Measurements from ENCODE around the gene AFTPH. TPM values are rescaled to one million over a fixed set of nuclear protein-coding genes. Genes with fewer than 3 reads are reported as not detected.

Gene AFTPH
- total RNA-seq, 1 experiment from 2014 or later: 14.9 TPM

- H3K4me3 Mint-ChIP-seq: no peak overlapping the region
- CTCF ChIA-PET: interaction anchor here (1.8 to 3.0 kb wide), 3 partner anchors 17 to 174 kb away, joined by 6 to 14 read pairs (median 10); no protein-coding TSS in a partner anchor
Measured at GRCh38 chr2:64504774-64505720, 19.1 kb upstream of the AFTPH start.

DNA sequence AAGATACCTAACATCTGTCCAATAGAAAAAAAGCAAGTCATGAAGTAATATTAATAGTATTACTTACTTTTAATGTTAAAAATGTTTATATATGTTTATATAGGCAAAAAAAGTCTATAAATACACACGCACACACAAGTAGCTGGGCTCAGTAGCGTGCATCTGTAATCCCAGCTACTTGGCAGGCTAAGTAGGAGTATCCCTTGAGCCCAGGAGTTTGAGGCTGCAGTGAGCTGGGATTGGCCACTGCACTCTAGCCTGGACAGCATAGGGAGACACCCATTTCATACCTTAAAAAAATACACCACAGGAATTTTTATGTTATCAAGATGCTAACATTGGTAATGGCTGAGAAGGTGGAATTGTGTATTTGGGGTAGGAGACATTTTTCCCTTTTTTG, 17.4 kb upstream of the AFTPH start:
- no peak overlapping the region for H3K27ac Mint-ChIP-seq
- no peak overlapping the region for H3K4me3 Mint-ChIP-seq
- no peaks in the 10 kb centered on the region for H3K27me3 Mint-ChIP-seq (ENCODE audit: low read depth)
- POLR2A ChIA-PET: no interaction called here
- no peak for DNase-seq (ENCODE audit: low spot score)
- no peaks in the 10 kb centered on the region for H3K36me3 Mint-ChIP-seq
- peaks cover 14% of the 10 kb centered on the region for H3K9me3 Mint-ChIP-seq
- no peaks in the 10 kb centered on the region for H3K4me1 Mint-ChIP-seq
- CTCF ChIA-PET: interaction anchor here (3.0 kb wide), 1 partner anchor 176 kb away, joined by 10 read pairs; no protein-coding TSS in a partner anchor
- no peak for ATAC-seq
- TF ChIP-seq GTF2I (CRISPR knock-in tag; conservative IDR thresholded peaks at IDR 0.05) (no peak), FOXK1 (CRISPR knock-in tag; IDR thresholded peaks at IDR 0.05) (no peak), RORB (CRISPR knock-in tag; IDR thresholded peaks at IDR 0.05) (no peak), MLX (CRISPR knock-in tag; IDR thresholded peaks at IDR 0.05) (no peak), CTCF (IDR thresholded peaks at IDR 0.05) (no peak), ATF3 (CRISPR knock-in tag; conservative IDR thresholded peaks at IDR 0.05) (no peak), FOXJ3 (CRISPR knock-in tag; IDR thresholded peaks at IDR 0.05; ENCODE audit: borderline replicate concordance) (no peak), TEAD1 (CRISPR knock-in tag; IDR thresholded peaks at IDR 0.05) (no peak), FOXP1 (CRISPR knock-in tag; IDR thresholded peaks at IDR 0.05; ENCODE audit: borderline replicate concordance) (no peak), CREB1 (CRISPR knock-in tag; IDR thresholded peaks at IDR 0.05) (no peak), IRF2 (CRISPR knock-in tag; IDR thresholded peaks at IDR 0.05; ENCODE audit: borderline replicate concordance, low read depth) (no peak), TP53 (CRISPR knock-in tag; IDR thresholded peaks at IDR 0.05) (no peak), CDX4 (CRISPR knock-in tag; IDR thresholded peaks at IDR 0.05; ENCODE audit: borderline replicate concordance) (no peak), RELA (CRISPR knock-in tag; IDR thresholded peaks at IDR 0.05; ENCODE audit: borderline replicate concordance) (no peak)
- TF ChIP-seq, protein P1, sequence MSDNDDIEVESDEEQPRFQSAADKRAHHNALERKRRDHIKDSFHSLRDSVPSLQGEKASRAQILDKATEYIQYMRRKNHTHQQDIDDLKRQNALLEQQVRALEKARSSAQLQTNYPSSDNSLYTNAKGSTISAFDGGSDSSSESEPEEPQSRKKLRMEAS (CRISPR knock-in tag; IDR thresholded peaks at IDR 0.05): no peak
- TF ChIP-seq, protein P2, sequence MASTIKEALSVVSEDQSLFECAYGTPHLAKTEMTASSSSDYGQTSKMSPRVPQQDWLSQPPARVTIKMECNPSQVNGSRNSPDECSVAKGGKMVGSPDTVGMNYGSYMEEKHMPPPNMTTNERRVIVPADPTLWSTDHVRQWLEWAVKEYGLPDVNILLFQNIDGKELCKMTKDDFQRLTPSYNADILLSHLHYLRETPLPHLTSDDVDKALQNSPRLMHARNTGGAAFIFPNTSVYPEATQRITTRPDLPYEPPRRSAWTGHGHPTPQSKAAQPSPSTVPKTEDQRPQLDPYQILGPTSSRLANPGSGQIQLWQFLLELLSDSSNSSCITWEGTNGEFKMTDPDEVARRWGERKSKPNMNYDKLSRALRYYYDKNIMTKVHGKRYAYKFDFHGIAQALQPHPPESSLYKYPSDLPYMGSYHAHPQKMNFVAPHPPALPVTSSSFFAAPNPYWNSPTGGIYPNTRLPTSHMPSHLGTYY (CRISPR knock-in tag; IDR thresholded peaks at IDR 0.05): no peak
- TF ChIP-seq, protein P3, sequence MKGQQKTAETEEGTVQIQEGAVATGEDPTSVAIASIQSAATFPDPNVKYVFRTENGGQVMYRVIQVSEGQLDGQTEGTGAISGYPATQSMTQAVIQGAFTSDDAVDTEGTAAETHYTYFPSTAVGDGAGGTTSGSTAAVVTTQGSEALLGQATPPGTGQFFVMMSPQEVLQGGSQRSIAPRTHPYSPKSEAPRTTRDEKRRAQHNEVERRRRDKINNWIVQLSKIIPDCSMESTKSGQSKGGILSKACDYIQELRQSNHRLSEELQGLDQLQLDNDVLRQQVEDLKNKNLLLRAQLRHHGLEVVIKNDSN (CRISPR knock-in tag; IDR thresholded peaks at IDR 0.05): no peak
- TF ChIP-seq, protein P4, sequence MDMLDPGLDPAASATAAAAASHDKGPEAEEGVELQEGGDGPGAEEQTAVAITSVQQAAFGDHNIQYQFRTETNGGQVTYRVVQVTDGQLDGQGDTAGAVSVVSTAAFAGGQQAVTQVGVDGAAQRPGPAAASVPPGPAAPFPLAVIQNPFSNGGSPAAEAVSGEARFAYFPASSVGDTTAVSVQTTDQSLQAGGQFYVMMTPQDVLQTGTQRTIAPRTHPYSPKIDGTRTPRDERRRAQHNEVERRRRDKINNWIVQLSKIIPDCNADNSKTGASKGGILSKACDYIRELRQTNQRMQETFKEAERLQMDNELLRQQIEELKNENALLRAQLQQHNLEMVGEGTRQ (CRISPR knock-in tag; IDR thresholded peaks at IDR 0.05): no peak

More at GRCh38 chr2:64504774-64505720, 19.1 kb upstream of the AFTPH start:
- no peaks in the 10 kb centered on the region for H3K36me3 Mint-ChIP-seq
- no peaks in the 10 kb centered on the region for H3K27me3 Mint-ChIP-seq (ENCODE audit: low read depth)
- peaks cover 14% of the 10 kb centered on the region for H3K9me3 Mint-ChIP-seq
- no peak overlapping the region for H3K27ac Mint-ChIP-seq
- POLR2A ChIA-PET: no interaction called here
- no peak for ATAC-seq
- TF ChIP-seq ESRRA (CRISPR knock-in tag; IDR thresholded peaks at IDR 0.05; ENCODE audit: borderline replicate concordance) (no peak), NFYB (CRISPR knock-in tag; conservative IDR thresholded peaks at IDR 0.05; ENCODE audit: low read depth) (no peak), MYBL2 (CRISPR knock-in tag; IDR thresholded peaks at IDR 0.05) (no peak), JAZF1 (CRISPR knock-in tag; IDR thresholded peaks at IDR 0.05) (no peak)
- TF ChIP-seq, protein P5, sequence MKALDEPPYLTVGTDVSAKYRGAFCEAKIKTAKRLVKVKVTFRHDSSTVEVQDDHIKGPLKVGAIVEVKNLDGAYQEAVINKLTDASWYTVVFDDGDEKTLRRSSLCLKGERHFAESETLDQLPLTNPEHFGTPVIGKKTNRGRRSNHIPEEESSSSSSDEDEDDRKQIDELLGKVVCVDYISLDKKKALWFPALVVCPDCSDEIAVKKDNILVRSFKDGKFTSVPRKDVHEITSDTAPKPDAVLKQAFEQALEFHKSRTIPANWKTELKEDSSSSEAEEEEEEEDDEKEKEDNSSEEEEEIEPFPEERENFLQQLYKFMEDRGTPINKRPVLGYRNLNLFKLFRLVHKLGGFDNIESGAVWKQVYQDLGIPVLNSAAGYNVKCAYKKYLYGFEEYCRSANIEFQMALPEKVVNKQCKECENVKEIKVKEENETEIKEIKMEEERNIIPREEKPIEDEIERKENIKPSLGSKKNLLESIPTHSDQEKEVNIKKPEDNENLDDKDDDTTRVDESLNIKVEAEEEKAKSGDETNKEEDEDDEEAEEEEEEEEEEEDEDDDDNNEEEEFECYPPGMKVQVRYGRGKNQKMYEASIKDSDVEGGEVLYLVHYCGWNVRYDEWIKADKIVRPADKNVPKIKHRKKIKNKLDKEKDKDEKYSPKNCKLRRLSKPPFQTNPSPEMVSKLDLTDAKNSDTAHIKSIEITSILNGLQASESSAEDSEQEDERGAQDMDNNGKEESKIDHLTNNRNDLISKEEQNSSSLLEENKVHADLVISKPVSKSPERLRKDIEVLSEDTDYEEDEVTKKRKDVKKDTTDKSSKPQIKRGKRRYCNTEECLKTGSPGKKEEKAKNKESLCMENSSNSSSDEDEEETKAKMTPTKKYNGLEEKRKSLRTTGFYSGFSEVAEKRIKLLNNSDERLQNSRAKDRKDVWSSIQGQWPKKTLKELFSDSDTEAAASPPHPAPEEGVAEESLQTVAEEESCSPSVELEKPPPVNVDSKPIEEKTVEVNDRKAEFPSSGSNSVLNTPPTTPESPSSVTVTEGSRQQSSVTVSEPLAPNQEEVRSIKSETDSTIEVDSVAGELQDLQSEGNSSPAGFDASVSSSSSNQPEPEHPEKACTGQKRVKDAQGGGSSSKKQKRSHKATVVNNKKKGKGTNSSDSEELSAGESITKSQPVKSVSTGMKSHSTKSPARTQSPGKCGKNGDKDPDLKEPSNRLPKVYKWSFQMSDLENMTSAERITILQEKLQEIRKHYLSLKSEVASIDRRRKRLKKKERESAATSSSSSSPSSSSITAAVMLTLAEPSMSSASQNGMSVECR (CRISPR knock-in tag; IDR thresholded peaks at IDR 0.05; ENCODE audit: borderline replicate concordance): no peak
- H3K4me1 Mint-ChIP-seq: no peaks in the 10 kb centered on the region
- no peak for DNase-seq (ENCODE audit: low spot score)
